Stimulated activated naive CD4-positive, alpha-beta T cell (primary cell): ENCODE measurements around the gene ITM2B.

Source experiments
- DNase-seq, 6 experiments: peaks; one replicate each; lab custom pipeline; 2025; lab: John Stamatoyannopoulos, UW

The ITM2B gene

GRCh38 chr13:48258430-48258829 is 25.4 kb downstream of the ITM2B start:
- no peak for DNase-seq

GRCh38 chr13:48260970-48261369 is 28.0 kb downstream of the ITM2B start:
- DNase-seq: no peak

GRCh38 chr13:48263196-48263595 is 30.2 kb downstream of the ITM2B start:
- no peak for DNase-seq

- no peak for DNase-seq
Measured at GRCh38 chr13:48264058-48264457, 31.1 kb downstream of the ITM2B start.

GRCh38 chr13:48265217-48265815 is 32.3 kb downstream of the ITM2B start:
- peak in 3 of 6 experiments; percentile 11 to 23 (median 13) for DNase-seq

GRCh38 chr13:48266150-48266549 is 33.1 kb downstream of the ITM2B start:
- DNase-seq: no peak

- DNase-seq: no peak
Measured at GRCh38 chr13:48266701-48267639, 34.0 kb downstream of the ITM2B start.

- DNase-seq: no peak
Measured at GRCh38 chr13:48268019-48268418, 35.0 kb downstream of the ITM2B start.

- no peak for DNase-seq
Measured at GRCh38 chr13:48273346-48273745, 40.3 kb downstream of the ITM2B start.

- DNase-seq: no peak
Measured at GRCh38 chr13:48275507-48275906, 42.5 kb downstream of the ITM2B start.

- DNase-seq: no peak
Measured at GRCh38 chr13:48278806-48279205, 45.8 kb downstream of the ITM2B start.

- no peak for DNase-seq
Measured at GRCh38 chr13:48281556-48281955, 48.5 kb downstream of the ITM2B start.

- DNase-seq: no peak
Measured at GRCh38 chr13:48291730-48292129, 58.7 kb downstream of the ITM2B start.

GRCh38 chr13:48292650-48293049 is 59.6 kb downstream of the ITM2B start:
- no peak for DNase-seq

- DNase-seq: no peak
Measured at GRCh38 chr13:48294653-48295052, 61.6 kb downstream of the ITM2B start.

- DNase-seq: no peak
Measured at GRCh38 chr13:48295271-48295670, 62.3 kb downstream of the ITM2B start.

- DNase-seq: no peak
Measured at GRCh38 chr13:48296528-48296927, 63.5 kb downstream of the ITM2B start.

- no peak for DNase-seq
Measured at GRCh38 chr13:48297131-48297786, 64.3 kb downstream of the ITM2B start.

GRCh38 chr13:48299591-48299990 is 66.6 kb downstream of the ITM2B start:
- no peak for DNase-seq

- peak in 1 of 6 experiments; percentile 63 for DNase-seq
Measured at GRCh38 chr13:48302871-48303358, 69.9 kb downstream of the ITM2B start.

GRCh38 chr13:48303359-48304142 is 70.5 kb downstream of the ITM2B start, which contains the start of gene RB1:
RB1 (plus strand) TSS chr13:48303751; CDS start chr13:48303913, 162 bp downstream.
- DNase-seq: peak; percentile 79 to 89 (median 86)
